K562 (cell line): ENCODE data around the gene LRRC10. TPM values are rescaled to one million over a fixed set of nuclear protein-coding genes. Genes with fewer than 3 reads are reported as not detected.

Source experiments
- CEBPG ChIP-seq, 3 experiments: fragments of 200-800 bp in 1 of 3; sonication (Bioruptor generic) in 1 of 3; sonication (generic) in 1 of 3; formaldehyde crosslinking in 1 of 3; IDR thresholded peaks in 2 of 3; conservative IDR thresholded peaks in 1 of 3; 2 replicates each; pipeline versions ENCODE4 v1.6.1 to v1.8.0; 2016 to 2022; ENCODE audit warnings: missing compliant biosample characterization in 2 of 3, missing genetic modification characterization in 2 of 3, mild to moderate bottlenecking in 1 of 3, missing genetic modification reagents in 1 of 3
- EHMT2 ChIP-seq: fragments of 450-650 bp; IDR thresholded peaks from 2 replicates; pipeline ENCODE4 v1.6.1; 2018; ENCODE audit warnings: antibody characterized with exemption
- ELF4 ChIP-seq: fragments of 450-650 bp; formaldehyde crosslinking; IDR thresholded peaks from 2 replicates; pipeline ENCODE4 v1.4.0; 2022; ENCODE audit warnings: missing genetic modification characterization
- FOXA1 ChIP-seq: fragments of 450-650 bp; IDR thresholded peaks from 2 replicates; pipeline ENCODE4 v1.6.1; 2016; ENCODE audit warnings: mild to moderate bottlenecking, borderline replicate concordance
- GATA2 ChIP-seq: sonication (generic); formaldehyde crosslinking; IDR thresholded peaks from 2 replicates; pipeline ENCODE4 v1.4.0; 2020; ENCODE audit warnings: mild to moderate bottlenecking, missing genetic modification reagents
- HDAC1 ChIP-seq, 2 experiments: fragments of 450-650 bp; IDR thresholded peaks; 2 replicates each; pipeline ENCODE4 v1.6.1; 2016 to 2017; ENCODE audit warnings: inconsistent platforms in 1 of 2, mild to moderate bottlenecking in 1 of 2, moderate library complexity in 1 of 2
- HMBOX1 ChIP-seq: sonication (generic); IDR thresholded peaks from 2 replicates; pipeline ENCODE4 v1.6.1; 2016
- LARP7 ChIP-seq: fragments of 450-650 bp; IDR thresholded peaks from 2 replicates; pipeline ENCODE4 v1.6.1; 2016
- MAFK ChIP-seq: IDR thresholded peaks from 2 replicates; pipeline ENCODE4 v1.6.1; 2011; ENCODE audit warnings: low read length, improper control_type of control experiment
- MCM3 ChIP-seq: fragments of 450-650 bp; IDR thresholded peaks from 2 replicates; pipeline ENCODE4 v1.6.1; 2016
- MTA3 ChIP-seq: fragments of 450-650 bp; formaldehyde crosslinking; IDR thresholded peaks from 2 replicates; pipeline ENCODE4 v1.6.1; 2017; ENCODE audit warnings: mild to moderate bottlenecking, borderline replicate concordance
- NBN ChIP-seq: fragments of 450-650 bp; IDR thresholded peaks from 2 replicates; pipeline ENCODE4 v1.6.1; 2016; ENCODE audit warnings: low read depth, mild to moderate bottlenecking
- NELFE ChIP-seq: IDR thresholded peaks from 2 replicates; pipeline ENCODE4 v1.6.1; 2011; ENCODE audit warnings: mild to moderate bottlenecking; ENCODE audit not compliant: insufficient read depth, insufficient read length
- PML ChIP-seq: IDR thresholded peaks from 2 replicates; pipeline ENCODE4 v1.6.1; 2012; ENCODE audit warnings: low read length, inconsistent platforms
- POLR2B ChIP-seq: fragments of 450-650 bp; IDR thresholded peaks from 2 replicates; pipeline ENCODE4 v1.6.1; 2018; ENCODE audit warnings: low read depth; ENCODE audit not compliant: partially characterized antibody
- SAFB2 ChIP-seq: fragments of 200-400 bp; formaldehyde crosslinking; IDR thresholded peaks from 2 replicates; pipeline ENCODE4 v1.6.1; 2018; ENCODE audit warnings: borderline replicate concordance, low read length, low read depth, moderate library complexity; ENCODE audit not compliant: severe bottlenecking
- SMAD4 ChIP-seq: fragments of 250-450 bp; sonication (Bioruptor Pico); conservative IDR thresholded peaks from 2 replicates; pipeline ENCODE4 v1.8.0; 2021; ENCODE audit warnings: inconsistent platforms, mild to moderate bottlenecking, moderate library complexity
- STAT5B ChIP-seq: fragments of 250-450 bp; sonication (Bioruptor Pico); IDR thresholded peaks from 2 replicates; pipeline ENCODE4 v1.8.0; 2021; ENCODE audit warnings: mild to moderate bottlenecking, inconsistent platforms
- TAL1 ChIP-seq: fragments of 450-650 bp; IDR thresholded peaks from 2 replicates; pipeline ENCODE4 v1.6.1; 2016; ENCODE audit warnings: mild to moderate bottlenecking
- THRB ChIP-seq: fragments of 450-650 bp; formaldehyde crosslinking; conservative IDR thresholded peaks from 2 replicates; pipeline ENCODE4 v1.4.0; 2022; ENCODE audit warnings: mild to moderate bottlenecking, missing genetic modification characterization
- ZNF165 ChIP-seq: fragments of 250-450 bp; sonication (Bioruptor Pico); IDR thresholded peaks from 2 replicates; pipeline ENCODE4 v1.4.0; 2020; ENCODE audit warnings: borderline replicate concordance
- ZNF280A ChIP-seq: fragments of 450-650 bp; IDR thresholded peaks from 2 replicates; pipeline ENCODE4 v1.6.1; 2018; ENCODE audit warnings: mild to moderate bottlenecking, low read depth; ENCODE audit not compliant: partially characterized antibody
- ZNF282 ChIP-seq: sonication (generic); formaldehyde crosslinking; IDR thresholded peaks from 2 replicates; pipeline ENCODE4 v1.8.1; 2023; ENCODE audit warnings: missing genetic modification reagents
- ZNF354B ChIP-seq: fragments of 250-450 bp; sonication (Bioruptor Pico); IDR thresholded peaks from 2 replicates; pipeline ENCODE4 v1.4.0; 2020
- ZNF436 ChIP-seq: fragments of 250-450, 450-650 bp; sonication (Bioruptor Pico); formaldehyde crosslinking; IDR thresholded peaks from 2 replicates; pipeline ENCODE4 v1.7.0; 2020; ENCODE audit warnings: mild to moderate bottlenecking
- ZNF76 ChIP-seq: fragments of 250-450 bp; sonication (Bioruptor Pico); IDR thresholded peaks from 2 replicates; pipeline ENCODE4 v1.4.0; 2020; ENCODE audit warnings: mild to moderate bottlenecking, moderate library complexity, borderline replicate concordance
- ZSCAN29 ChIP-seq: fragments of 450-650 bp; IDR thresholded peaks from 2 replicates; pipeline ENCODE4 v1.6.1; 2017
- polyA plus RNA-seq, 8 experiments: library from polyadenylated mRNA; depleted of rRNA in 4 of 8; stranded (reverse) in 5 of 8; unstranded in 3 of 8; fragments of >200 nt; fragmentation: Nextera tagmentation in 2 of 8; fragmentation: Illumina TruSeq in 1 of 8; extraction: Ambion mirVana in 2 of 8; extraction: Trizol in 1 of 8; gene quantifications; 2 replicates each; pipeline versions ENCODE4 v1.2.1 to v1.2.3, GENCODE V29; 2011 to 2014; ENCODE audit warnings: inconsistent platforms in 1 of 8, missing spikeins in 1 of 8
- total RNA-seq, 7 experiments: library from RNA; depleted of rRNA in 6 of 7; stranded (reverse); fragments of >200 nt in 6 of 7; fragmentation: Illumina TruSeq in 2 of 7; extraction: Trizol in 2 of 7; gene quantifications; 2 replicates each; pipeline versions ENCODE4 v1.2.1 to v1.2.3, GENCODE V29; 2011 to 2021; ENCODE audit warnings: low replicate concordance in 1 of 7

Gene LRRC10
- total and polyA plus RNA-seq, 9 of the 15 experiments (the other 6 are each of a cell fraction or from before 2014, with no cell fraction given), result 0.09 TPM; not detected in 8

DNA sequence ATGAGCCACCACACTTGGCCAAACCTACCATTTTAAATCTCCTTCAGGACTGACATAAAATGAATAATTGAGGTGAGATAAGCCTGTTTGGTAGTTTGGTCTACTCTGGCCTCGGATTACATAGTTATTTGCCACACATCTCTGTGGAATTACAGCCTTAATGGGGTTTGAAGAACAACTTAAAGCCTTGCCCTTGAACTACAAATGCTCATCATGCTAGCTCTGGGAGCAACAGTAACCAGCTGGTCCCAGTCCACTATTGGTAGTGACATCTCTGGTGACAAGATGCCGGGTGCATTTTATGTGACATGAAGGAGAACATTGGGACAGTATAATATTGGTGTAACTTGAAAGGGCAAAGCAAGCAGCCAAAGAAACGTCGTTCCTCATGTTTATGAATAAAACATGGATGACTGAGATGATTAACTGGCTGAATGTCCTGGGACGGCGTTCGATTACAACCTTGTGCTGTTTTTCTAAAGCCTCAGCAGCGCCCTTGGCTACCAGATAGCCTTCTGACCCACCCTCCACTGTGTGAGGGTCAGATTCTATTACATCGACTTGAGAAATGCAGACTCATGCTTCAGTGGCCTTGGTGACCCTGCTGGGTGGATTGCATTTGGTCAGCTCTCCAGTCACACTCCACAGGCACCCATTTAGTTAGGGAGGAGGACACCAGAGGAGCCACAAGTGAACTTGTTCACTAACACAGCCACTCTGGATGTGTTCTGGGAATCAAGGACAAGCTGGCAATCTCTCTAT lies 46.9 kb upstream of the LRRC10 start (continued):
- TF ChIP-seq SAFB2 (no peak), NBN (peak; percentile 34; the same call in 1 of the 2 replicates), HDAC1 (IDR thresholded peaks at IDR 0.05) (peak in 1 of 2 experiments; percentile 41; a peak in 1 of 4 replicates), MAFK (peak; percentile 93), HMBOX1 (peak; percentile 87), FOXA1 (no peak), ZNF282 (CRISPR knock-in tag) (no peak), ZNF354B (CRISPR knock-in tag) (no peak), GATA2 (no peak), ELF4 (CRISPR knock-in tag) (0 out of 2 replicates have a peak, but pooled peaks have one; percentile 47), THRB (CRISPR knock-in tag) (0 out of 2 replicates have a peak, but pooled peaks have one; percentile 19), STAT5B (CRISPR knock-in tag) (no peak), LARP7 (no peak), PML (no peak), MCM3 (no peak), SMAD4 (CRISPR knock-in tag) (peak; percentile 57; the same call in 1 of the 2 replicates), ZNF280A (no peak), ZNF76 (CRISPR knock-in tag) (no peak), NELFE (no peak), ZNF165 (0 out of 2 replicates have a peak, but pooled peaks have one; percentile 32), TAL1 (peak; percentile 25; the same call in 1 of the 2 replicates), EHMT2 (peak; percentile 40; the same call in 1 of the 2 replicates), ZNF436 (CRISPR knock-in tag) (no peak), POLR2B (no peak), CEBPG (CRISPR knock-in tag; IDR thresholded peaks at IDR 0.05) (peak; percentile 58; the same call in 1 of the 2 replicates), CEBPG (tag; conservative IDR thresholded peaks at IDR 0.05 in 1 of 2, IDR thresholded peaks at IDR 0.05 in 1 of 2) (no peak), MTA3 (peak; percentile 71; the same call in 1 of the 2 replicates), ZSCAN29 (no peak)
